ENCODE measurements around the gene SEC31A.

Gene SEC31A

GRCh38 chr4:82811392-82811791 is 79.6 kb downstream of the SEC31A start:
- Histone ChIP-seq H3K27ac (no peak overlapping the region), H3K4me3 (no peak overlapping the region)
- TF ChIP-seq CTCF (IDR thresholded peaks at IDR 0.05), result no peak
- no peak for DNase-seq (ENCODE audit: low spot score)

GRCh38 chr4:82810176-82810575 is 80.8 kb downstream of the SEC31A start:
- H3K27ac ChIP-seq, result no peak overlapping the region
- no peak for DNase-seq (ENCODE audit: low spot score)
- TF ChIP-seq CTCF (IDR thresholded peaks at IDR 0.05), result no peak
- H3K4me3 ChIP-seq, result no peak overlapping the region

- no peak overlapping the region for H3K4me3 ChIP-seq
- no peak overlapping the region for H3K27ac ChIP-seq
- DNase-seq (ENCODE audit: low spot score), result no peak
- TF ChIP-seq CTCF (IDR thresholded peaks at IDR 0.05), result no peak
Measured at GRCh38 chr4:82809619-82810018, 81.3 kb downstream of the SEC31A start.

GRCh38 chr4:82803746-82804145 is 87.2 kb downstream of the SEC31A start:
- DNase-seq (ENCODE audit: low spot score), result no peak
- no peak for TF ChIP-seq CTCF (IDR thresholded peaks at IDR 0.05)
- Histone ChIP-seq H3K4me3 (no peak overlapping the region), H3K27ac (no peak overlapping the region)

GRCh38 chr4:82802911-82803310 is 88.0 kb downstream of the SEC31A start:
- no peak overlapping the region for H3K4me3 ChIP-seq
- no peak for TF ChIP-seq CTCF (IDR thresholded peaks at IDR 0.05)
- no peak overlapping the region for H3K27ac ChIP-seq
- no peak for DNase-seq (ENCODE audit: low spot score)

GRCh38 chr4:82801910-82802521 is 88.9 kb downstream of the SEC31A start:
- no peak overlapping the region for H3K4me3 ChIP-seq
- no peak overlapping the region for H3K27ac ChIP-seq
- TF ChIP-seq CTCF (IDR thresholded peaks at IDR 0.05), result no peak
- DNase-seq (ENCODE audit: low spot score), result no peak

GRCh38 chr4:82799006-82799881 is 91.7 kb downstream of the SEC31A start:
- no peak for TF ChIP-seq CTCF (IDR thresholded peaks at IDR 0.05)
- no peak overlapping the region for H3K27ac ChIP-seq
- H3K4me3 ChIP-seq, result peak overlapping the region; percentile 91
- no peak for DNase-seq (ENCODE audit: low spot score)
